Ovary (tissue), 9 donors: ENCODE results near the gene CCDC33. TPM values are rescaled to one million over a fixed set of nuclear protein-coding genes. Genes with fewer than 3 reads are reported as not detected.

Experiments
- DNase-seq, 5 donors: peaks; one replicate each; pipeline ENCODE4 v3.0.0-alpha.2; 2019 to 2020
- H3K27ac ChIP-seq, 2 donors: fragments of 200-600 bp; one replicate each; pipeline versions ENCODE4 v1.5.1 to v1.8.0; 2019 to 2022
- H3K27me3 ChIP-seq: fragments of 200-600 bp; one replicate; pipeline ENCODE4 v1.8.0; 2022
- H3K36me3 ChIP-seq: fragments of 200-600 bp; sonication (generic); one replicate; pipeline ENCODE4 v1.5.1; 2019
- H3K4me1 ChIP-seq: one replicate; pipeline ENCODE4 v1.8.1; 2013; ENCODE audit warnings: mild to moderate bottlenecking, moderate library complexity; ENCODE audit not compliant: insufficient read depth
- H3K4me3 ChIP-seq: fragments of 200-600 bp; sonication (generic); one replicate; pipeline ENCODE4 v1.5.1; 2017
- H3K9me3 ChIP-seq, 2 donors: fragments of 200-600 bp in 1 of 2; sonication (generic) in 1 of 2; one replicate each; pipeline versions ENCODE4 v1.5.1 to v1.8.1; 2013 to 2019; ENCODE audit warnings: mild to moderate bottlenecking in 1 of 2, moderate library complexity in 1 of 2
- CTCF ChIP-seq, 3 donors: fragments of 450-650 bp in 2 of 3; fragments of 200-600 bp in 1 of 3; IDR thresholded peaks; one replicate each; pipeline versions ENCODE4 v1.5.1 to v1.8.0; 2016 to 2022; ENCODE audit warnings: antibody characterized with exemption in 3 of 3, mild to moderate bottlenecking in 1 of 3
- EP300 ChIP-seq: sonication (generic); formaldehyde crosslinking; IDR thresholded peaks from one replicate; pipeline ENCODE4 v1.6.1; 2017; ENCODE audit warnings: antibody characterized with exemption
- POLR2A ChIP-seq: fragments of 450-650 bp; IDR thresholded peaks from one replicate; pipeline ENCODE4 v1.6.1; 2017; ENCODE audit warnings: antibody characterized with exemption, mild to moderate bottlenecking, moderate library complexity
- WGBS, 3 donors: extraction: QIAGEN DNeasy Blood & Tissue Kit in 1 of 3; methylation state at CpG; one replicate each; pipeline versions ENCODE4 v1.1.5 to v1.1.7; 2013 to 2017; 5-methylcytosine and 5-hydroxymethylcytosine counted together
- intact Hi-C, 4 donors: fragments of 100-400 bp; cut with DNase I; formaldehyde crosslinking; loops; one replicate each; pipeline versions ENCODE4 v1.11.0 to v1.15.1; 2022 to 2023
- polyA plus RNA-seq, 2 donors: library from polyadenylated mRNA; stranded (reverse); fragments of 200-250 nt in 1 of 2; fragments of 350-450 nt in 1 of 2; fragmentation: Illumina TruSeq in 1 of 2; extraction: RNeasy Lipid Tissue Mini Kit (QIAGEN cat#74804) in 1 of 2; gene quantifications; one replicate each; pipeline ENCODE4 v1.2.3, GENCODE V29; 2013 to 2014
- total RNA-seq, 7 donors: library from RNA; depleted of rRNA in 2 of 7; stranded (reverse); fragments of >200 nt in 2 of 7; fragmentation: NEBNext Ultra II Directional in 3 of 7; extraction: Animal tissue kit (Norgen Biotek cat#: 25700) in 3 of 7; gene quantifications; one replicate each; pipeline versions ENCODE4 v1.1.0 to v1.2.4, GENCODE V29; 2016 to 2023
- donor health status: DM: no; HTN: no; CAD: no; lungs with moderate emphysema.
- donor health status: DM: no; HTN: no; CAD: no.
- donor health status: Bipolar disorder and iron deficiency.
- donor health status: DM: yes; HTN: yes; CAD: no.
- donor health status: DM: no; HTN: no; CAD: no.
- donor health status: DM: yes; HTN: yes; CAD: no.

The CCDC33 gene
- total and polyA plus RNA-seq, 9 donors, result 0.10 to 24.7 (median 1.9) TPM; not detected in 3

DNA sequence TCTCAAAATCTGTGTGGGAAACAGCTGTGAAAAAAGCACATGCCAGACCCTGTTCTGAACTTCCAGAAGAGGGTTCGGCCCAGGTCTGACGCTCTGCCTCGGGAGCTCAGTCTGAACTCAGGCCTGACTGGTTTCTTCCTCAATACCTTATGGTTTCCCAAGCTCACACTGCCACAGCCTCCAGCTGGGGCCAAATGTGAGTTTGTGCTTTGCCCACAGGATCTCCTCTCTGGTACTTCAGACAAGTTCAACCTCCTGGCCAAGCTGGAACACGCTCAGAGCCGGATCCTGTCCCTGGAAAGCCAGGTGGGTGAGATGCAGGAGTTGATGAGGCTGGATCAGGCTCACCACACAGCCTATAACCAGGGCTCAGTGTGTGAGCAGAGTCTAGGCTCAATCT lies 97.5 kb downstream of the CCDC33 start:
- Histone ChIP-seq H3K4me3 (no peak overlapping the region), H3K27ac (no peak overlapping the region), H3K36me3 (no peaks in the 10 kb centered on the region), H3K27me3 (no peaks in the 10 kb centered on the region), H3K9me3 (no peaks in the 10 kb centered on the region), H3K4me1 (no peaks in the 10 kb centered on the region)
- TF ChIP-seq EP300 (no peak), POLR2A (no peak), CTCF (IDR thresholded peaks at IDR 0.05) (no peak)
- DNase-seq, result peak in 2 of 5 donors; percentile 9 to 15
- 79 to 84% (median 80%) methylated on average over 5 of the region's 5 CpGs for WGBS, 3 donors
- intact Hi-C loops, result no loop called here

DNA sequence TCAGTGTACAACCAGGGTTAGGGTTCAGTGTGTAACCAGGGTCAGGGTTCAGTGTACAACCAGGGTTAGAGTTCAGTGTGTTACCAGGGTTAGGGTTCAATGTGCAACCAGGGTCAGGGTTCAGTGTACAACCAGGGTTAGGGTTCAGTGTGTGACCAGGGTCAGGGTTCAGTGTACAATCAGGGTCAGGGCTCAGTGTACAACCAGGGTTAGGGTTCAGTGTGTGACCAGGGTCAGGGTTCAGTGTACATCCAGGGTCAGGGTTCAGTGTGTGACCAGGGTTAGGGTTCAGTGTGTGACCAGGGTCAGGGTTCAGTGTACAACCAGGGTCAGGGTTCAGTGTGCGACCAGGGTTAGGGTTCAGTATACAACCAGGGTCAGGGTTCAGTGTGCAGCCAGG lies 98.0 kb downstream of the CCDC33 start:
- 86 to 100% (median 96%) methylated on average over 1 of the region's 1 CpG for WGBS, 3 donors
- TF ChIP-seq POLR2A (no peak), EP300 (no peak), CTCF (IDR thresholded peaks at IDR 0.05) (no peak)
- no peak overlapping the region for H3K27ac ChIP-seq

DNA sequence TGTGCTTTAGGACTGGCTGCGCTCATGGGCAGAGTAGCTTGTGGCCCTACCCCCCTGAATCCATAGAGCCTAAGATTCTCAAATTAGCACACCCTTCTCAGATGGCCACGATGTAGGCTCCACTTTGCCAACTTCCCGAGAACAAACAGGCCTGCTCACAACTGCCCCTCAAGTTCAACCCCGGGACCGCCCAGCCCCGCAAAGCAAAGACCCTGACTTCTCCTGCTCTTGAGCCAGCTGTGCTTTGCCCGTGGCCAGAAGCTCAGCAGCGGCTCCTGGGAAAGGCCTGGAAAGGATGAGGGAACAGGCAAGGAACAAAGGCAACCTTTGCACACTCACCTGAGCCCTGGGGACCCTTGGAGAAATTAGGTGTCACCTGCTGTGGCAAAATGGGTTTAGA lies 99.3 kb downstream of the CCDC33 start:
- Histone ChIP-seq H3K9me3 (no peaks in the 10 kb centered on the region), H3K4me3 (no peak overlapping the region), H3K4me1 (no peaks in the 10 kb centered on the region), H3K27me3 (no peaks in the 10 kb centered on the region), H3K27ac (no peak overlapping the region), H3K36me3 (no peaks in the 10 kb centered on the region)
- WGBS, 3 donors, result 85 to 94% (median 88%) methylated on average over 8 of the region's 8 CpGs
- TF ChIP-seq CTCF (IDR thresholded peaks at IDR 0.05) (no peak), POLR2A (no peak), EP300 (no peak)
- intact Hi-C loops, result no loop called here
- DNase-seq, result peak in 2 of 5 donors; percentile 18 to 30

More for the DNA sequence above, 98.0 kb downstream of the CCDC33 start:
- DNase-seq, result peak in 1 of 5 donors; percentile 6
- intact Hi-C loops, result no loop called here
- no peaks in the 10 kb centered on the region for H3K27me3 ChIP-seq
- no peaks in the 10 kb centered on the region for H3K36me3 ChIP-seq
- H3K4me3 ChIP-seq, result no peak overlapping the region
- H3K4me1 ChIP-seq, result no peaks in the 10 kb centered on the region
- no peaks in the 10 kb centered on the region for H3K9me3 ChIP-seq

- intact Hi-C loops, result no loop called here
- 83 to 88% (median 86%) methylated on average over 9 of the region's 9 CpGs for WGBS, 3 donors
- peak in 1 of 5 donors; percentile 24 for DNase-seq
- no peaks in the 10 kb centered on the region for H3K9me3 ChIP-seq
- H3K27ac ChIP-seq, result no peak overlapping the region
- no peaks in the 10 kb centered on the region for H3K27me3 ChIP-seq
- H3K4me3 ChIP-seq, result no peak overlapping the region
- no peaks in the 10 kb centered on the region for H3K36me3 ChIP-seq
- no peaks in the 10 kb centered on the region for H3K4me1 ChIP-seq
- no peak for TF ChIP-seq EP300
- no peak for TF ChIP-seq POLR2A
- no peak for TF ChIP-seq CTCF (IDR thresholded peaks at IDR 0.05)
Observed at GRCh38 chr15:74336061-74337005, 100.2 kb downstream of the CCDC33 start.
